Activated CD8-positive, alpha-beta memory T cell treated with anti-CD3 and anti-CD28 coated beads for 4 hours (primary cell): ENCODE results near the gene PAK3.

Experiments
- DNase-seq, 2 donors: peaks; one replicate each; pipeline ENCODE4 v3.0.0-alpha.2; 2020; ENCODE audit warnings: low read depth in 2 of 2

PAK3 gene

DNA sequence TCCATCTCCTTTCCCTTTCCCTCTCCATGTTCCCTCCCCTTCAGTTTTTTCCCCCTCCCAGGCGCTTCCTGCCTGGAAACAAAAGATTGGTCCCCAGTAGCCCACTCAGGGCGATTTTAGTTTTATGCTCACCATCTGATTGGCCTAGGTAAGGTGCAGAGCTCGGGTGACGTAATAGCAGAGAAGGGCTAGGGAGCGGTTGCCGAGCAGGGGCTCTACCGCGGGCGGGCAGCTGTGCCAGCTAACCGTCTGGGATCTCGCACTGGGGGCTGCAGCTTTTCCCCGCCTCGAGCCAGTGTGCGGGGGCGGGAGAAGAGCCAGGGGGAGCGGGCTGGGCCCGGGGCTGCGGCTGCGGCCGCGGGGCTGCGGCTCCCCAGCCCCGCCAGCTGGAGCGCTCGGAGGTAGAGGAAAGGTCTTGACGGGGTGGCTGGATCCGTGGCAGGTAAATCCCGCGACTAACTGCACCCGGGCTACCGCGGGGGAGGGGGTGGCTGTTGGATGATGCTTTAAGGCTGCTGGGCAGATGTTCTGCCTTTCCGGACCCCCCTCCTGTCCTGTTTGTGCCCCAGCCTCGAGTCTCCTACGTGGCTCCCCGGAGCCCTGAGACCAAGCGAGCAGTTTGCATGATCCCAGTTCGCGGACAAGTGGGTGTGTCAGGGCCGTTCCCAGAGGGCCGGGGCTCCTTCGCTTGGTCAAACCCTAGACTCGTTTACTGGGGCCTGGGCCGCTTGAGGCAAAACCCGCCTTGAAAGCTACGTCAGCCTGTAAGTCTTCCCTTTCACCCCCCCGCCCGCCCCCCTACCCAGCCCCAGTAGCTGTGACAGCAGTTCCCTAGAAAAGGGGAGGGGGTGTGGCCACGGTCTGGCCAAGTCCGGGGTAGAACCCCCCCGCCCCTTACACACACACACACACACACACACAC is at the start of gene PAK3:
PAK3 (plus strand) TSS at position 218 of the 922 bp plus-strand sequence. CDS start 26,913 bp downstream, outside the sequence.
- no peak for DNase-seq

DNA sequence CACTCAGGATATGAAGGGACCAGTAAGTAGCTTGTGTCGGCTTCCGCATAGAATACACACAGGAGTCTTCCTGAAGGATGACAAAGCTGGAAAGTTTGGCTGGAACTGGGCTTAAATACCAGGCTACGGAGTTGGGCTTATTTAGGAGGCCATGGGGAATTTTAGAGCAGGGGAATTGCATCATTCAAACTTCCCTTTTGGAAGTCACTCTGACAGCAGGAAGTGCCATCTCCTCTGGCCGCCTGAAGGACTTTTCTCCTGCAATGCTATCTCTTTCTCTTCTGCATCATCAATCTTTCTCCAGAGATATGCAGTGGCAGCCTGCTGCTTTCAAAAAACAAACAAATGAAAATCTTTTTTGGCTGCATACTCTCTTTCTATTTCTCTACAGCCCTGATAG is 48.4 kb upstream of the PAK3 start:
- DNase-seq, result no peak

DNA sequence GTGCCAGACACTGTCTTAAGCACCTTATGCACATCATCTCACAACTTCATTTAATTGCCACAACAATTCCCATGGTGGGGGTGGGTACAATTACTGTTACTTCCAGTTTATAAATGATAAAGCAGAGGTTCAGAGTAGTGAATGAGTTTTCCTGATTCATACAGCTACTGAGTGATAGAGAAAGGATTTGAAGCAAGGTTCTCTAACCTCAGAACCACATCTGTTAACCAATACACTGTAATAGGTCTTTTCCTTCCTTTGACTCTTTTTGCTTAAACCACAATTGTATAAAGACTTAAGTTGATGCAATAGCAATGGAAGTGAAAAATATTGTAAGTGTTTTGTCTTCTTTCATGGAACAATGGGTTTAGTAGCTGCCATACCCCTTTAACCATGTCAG is 43.5 kb upstream of the PAK3 start:
- no peak for DNase-seq

DNA sequence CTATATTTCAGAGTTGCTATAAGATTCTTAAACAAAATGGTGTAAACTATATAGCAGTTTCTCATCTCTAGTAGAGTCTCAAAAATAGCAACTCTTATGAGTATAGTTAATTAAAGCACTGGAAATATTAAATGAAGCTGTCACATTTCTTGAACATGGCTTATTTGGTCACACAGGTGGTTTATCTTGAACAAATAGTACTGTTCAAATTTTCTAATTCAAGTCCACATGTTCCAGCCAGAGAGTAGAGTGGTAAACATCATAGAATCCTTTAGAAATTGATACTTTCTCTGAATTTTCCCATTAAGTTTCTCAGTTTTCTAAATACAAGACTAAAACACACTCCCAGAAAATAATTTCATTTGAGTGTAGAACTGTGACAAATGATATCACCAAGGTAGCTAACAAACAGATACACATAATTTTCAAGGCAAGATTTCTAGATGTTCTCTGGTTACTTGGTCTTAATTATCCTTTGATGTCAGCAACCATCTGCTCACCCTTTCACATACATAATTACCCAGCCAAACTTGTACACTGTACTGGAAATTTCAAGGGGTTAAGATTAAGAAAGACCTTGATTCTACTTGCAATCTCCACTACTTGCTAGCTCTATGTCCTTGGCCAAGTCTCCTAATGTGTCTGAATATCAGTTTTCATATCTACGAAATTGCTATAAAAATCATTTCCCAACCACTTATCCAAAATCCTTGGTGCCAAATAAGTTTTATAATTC is 24.3 kb upstream of the PAK3 start:
- DNase-seq, result no peak

DNA sequence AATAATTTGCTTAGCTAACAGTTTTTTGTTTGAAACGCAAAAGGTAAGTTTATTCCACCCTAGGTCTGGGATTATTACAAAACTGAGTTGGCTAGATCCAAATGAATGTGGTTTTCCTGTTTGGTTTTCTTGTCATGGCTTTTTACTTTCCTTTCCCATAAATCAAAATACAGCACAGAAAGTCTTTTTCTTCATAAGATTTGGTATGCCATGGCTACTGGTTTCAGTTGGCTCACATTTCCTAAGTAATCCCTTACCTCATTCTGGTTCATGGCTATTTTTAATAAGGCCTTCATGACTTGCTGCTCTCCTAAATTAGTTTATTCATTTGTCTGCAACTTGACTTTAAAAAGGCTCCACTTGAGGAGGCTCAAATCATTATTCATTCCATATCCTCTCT is 12.9 kb upstream of the PAK3 start:
- no peak for DNase-seq

DNA sequence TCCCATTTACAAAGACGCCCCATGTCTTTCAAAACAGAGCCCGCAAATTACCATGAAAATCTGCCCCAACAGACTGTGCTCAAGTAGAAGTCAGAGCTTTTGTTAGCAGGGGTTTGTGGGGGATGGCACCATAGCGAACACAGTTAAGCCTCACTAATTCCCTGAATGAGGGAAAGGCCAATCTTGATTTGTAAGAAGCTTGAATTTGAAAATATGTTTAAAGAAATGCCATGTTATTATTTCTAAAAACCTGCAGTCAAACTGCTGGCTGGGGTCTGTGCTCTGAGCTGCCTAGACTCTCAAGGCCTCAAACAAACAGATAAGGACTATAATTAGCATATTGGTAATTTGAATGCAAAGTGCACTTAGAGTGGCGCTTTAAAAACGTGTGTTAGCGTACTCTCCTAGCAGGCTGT is 9.4 kb upstream of the PAK3 start:
- no peak for DNase-seq

DNA sequence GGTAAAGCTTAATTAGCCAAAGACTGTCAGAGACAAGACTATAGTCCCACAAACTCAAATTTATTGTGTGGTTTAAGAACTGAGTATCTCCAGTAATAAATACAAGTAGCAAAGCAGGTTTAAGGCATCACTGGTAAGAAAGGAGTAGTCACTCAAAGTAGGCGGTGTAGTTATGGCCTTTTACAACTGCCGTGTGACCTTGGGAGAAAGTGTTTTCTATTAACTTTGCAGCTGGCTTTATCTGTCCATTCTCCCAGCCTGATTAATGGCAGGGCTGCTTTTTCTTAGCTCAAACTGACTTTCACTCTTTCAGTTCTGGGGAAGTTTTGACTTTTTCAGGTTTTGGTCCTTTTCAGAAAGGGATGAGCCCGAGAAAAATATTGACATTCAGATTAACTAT is 7.4 kb upstream of the PAK3 start:
- no peak for DNase-seq

DNA sequence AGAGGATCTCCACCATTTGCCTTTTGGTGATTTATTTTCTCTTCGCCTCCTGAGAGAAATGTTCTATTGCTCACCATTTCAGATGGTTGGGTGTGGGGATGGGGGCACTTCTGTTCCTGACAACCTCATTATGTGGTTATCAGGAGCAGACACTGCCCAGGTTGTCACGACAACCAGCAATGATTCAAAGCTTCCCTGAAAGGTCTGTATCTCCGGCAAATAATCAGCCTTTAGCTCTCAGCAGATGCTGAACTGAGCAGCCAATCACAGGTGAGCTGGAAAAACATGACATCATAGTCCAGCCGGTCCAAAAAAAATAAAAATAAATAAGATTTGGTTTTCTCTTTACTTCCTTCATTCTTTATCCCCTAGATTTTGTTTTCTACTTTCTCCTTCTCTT is 5.5 kb upstream of the PAK3 start:
- DNase-seq, result no peak

DNA sequence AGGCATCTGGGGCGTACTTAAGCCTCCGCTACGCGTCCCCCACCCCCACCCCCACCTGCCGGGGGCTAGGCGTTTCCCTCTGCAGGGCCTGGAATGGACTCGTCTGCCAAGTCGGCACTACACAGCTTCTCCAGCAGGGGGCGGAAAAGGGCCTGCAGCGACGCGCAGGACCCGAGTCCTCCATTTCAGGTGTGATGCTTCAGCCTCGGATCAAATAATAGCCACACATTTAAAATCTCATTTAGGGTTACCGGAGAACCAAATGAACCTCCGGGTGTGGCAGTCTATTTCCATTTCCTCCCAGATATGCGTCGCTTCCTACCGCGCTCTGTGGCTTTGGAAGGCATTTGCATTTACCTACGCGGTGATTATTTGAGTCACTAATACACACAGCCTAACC is 2.9 kb downstream of the PAK3 start:
- DNase-seq, result peak; percentile 19 to 31

DNA sequence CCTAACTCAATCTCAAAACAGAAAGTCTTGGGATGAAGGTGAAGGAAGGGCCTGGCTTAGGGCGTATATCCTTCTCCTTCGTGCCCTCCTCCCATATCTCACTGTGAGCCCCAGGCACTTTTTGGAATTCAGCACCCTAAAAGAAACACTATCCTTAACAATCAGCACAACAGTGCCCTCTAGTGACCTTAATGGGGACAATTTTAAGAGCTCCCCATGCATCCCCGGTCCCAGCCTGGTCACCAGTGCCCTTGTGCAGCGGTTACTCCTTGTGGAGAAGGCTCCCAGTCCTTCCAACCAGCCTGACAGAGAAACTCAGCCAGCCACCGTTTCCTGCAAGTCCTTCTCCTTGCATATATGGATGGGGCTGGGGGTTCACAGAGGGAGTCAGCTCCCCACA is 4.2 kb downstream of the PAK3 start:
- no peak for DNase-seq

DNA sequence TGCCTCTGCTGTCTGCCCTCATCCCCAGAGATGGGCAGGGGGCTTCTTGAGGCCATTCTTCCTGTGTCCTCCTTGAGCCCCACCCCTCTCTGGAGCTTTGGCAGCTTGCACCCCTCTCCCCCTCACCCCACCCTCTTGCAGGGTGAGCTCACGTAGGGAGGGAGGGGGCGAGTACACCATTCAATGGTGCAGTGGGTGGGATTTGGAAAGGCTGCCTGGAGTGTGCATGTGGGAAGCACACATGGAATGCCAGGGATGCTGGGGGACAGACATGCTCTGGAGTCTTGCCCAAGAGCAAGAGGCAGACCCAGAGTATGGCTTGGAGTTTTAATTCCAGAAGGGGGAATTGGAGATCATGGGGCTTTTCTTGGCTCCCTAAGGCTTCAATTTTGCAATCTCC is 5.6 kb downstream of the PAK3 start:
- DNase-seq, result no peak

DNA sequence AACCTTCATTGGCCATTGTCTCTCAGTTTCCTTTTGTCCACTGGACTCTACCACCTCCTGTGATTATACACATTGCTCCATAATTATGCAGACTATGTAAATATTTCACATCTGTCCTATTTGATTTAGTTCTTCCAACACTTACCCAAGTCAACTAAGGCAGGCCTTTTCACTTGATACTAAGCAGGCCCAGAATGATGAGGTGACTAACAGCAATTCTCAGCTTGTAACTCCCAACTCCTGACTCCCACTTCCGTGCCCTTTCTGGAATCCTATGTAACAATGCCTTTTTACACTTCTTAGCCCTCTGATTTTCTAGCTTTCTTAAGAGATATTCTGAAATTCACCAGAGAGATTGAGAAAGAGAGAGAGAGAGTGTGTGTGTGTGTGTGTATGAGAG is 6.6 kb downstream of the PAK3 start:
- no peak for DNase-seq

DNA sequence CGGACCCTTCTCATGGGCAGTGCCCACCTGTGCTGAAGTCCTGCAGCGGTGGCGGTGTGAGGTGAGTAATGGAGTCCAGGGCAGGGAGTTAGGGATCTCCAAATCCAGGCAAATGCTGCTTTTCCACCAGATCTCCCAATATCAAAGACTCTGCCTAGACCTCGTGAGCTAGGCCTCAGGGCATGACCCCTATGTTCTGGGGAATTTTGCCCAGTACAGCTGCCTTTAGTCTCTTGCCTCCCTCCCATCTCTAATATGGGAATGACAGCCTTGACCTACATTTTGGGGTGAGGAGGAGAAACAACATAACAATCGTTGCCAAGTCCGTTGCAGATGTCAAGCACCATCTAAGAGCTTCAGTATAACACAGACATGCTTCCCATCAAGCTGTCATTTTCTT is 7.3 kb downstream of the PAK3 start:
- no peak for DNase-seq

DNA sequence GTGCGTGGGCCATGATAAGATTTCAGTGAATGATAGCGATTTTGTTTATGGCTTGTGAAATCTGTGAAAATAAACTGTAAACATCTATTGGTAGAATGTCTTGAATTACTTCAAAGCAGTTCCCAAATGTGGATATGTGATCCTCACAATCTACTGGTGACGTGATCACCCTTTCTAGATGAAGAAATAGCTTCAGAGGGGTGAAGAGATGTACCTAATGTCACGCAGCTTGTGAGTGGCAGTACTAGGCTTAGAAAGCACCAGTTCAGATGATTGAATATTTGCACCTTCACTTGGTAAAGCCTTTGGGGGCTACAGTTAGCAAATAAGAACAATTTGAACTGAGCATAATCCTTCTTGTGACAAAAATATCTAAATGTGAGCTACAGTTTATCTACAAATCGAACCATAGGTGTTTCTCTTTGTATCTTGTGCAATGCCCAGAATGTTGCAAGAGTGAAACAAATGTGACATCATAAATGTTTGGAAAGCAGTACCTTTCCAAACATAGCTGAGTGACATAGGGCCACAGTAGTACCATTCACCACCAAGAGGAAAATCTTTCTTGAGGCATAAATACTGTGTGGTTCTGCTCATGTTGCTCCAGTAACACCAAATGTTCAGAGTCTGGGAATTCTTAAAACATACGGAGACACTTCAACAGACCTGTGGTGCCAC is 14.2 kb downstream of the PAK3 start:
- DNase-seq, result no peak

DNA sequence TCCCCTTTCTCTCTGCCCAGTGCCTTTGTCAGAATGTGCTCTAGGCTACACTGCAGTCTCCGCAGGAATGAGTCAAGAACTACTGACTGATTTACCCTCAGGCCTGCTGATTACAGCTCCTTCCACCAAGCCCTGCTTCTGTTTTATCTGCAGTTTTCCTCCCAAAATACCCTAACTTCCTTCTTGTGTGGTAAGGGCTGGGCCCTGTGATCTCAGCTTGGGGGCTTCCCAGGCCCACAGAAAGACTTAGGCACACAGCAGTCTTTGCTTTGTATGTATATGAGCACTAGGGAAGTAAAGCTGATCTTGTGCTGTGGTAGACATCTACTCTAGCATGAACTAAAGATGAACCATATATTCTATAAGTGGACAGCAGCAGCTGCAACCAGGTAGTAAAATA is 18.8 kb downstream of the PAK3 start:
- no peak for DNase-seq

DNA sequence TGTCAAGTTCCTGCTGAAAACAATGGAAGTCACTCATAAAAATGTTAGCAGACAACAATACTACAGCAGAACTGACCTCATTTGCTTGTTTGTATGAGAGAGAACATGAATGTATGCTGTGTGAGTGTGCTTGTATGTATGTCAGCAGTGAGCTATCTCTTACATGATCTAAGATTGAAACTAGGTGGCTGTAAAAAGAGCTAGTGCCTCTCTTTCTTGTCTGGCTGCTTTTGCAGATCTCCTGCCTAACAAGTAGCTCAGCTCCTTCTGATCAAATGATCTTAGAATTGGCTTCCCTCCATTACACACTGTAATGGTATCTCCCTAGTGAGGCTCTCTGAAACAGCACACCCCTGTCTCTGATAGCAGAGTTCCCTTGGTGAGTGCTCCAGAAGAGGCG is 20.7 kb downstream of the PAK3 start:
- no peak for DNase-seq

DNA sequence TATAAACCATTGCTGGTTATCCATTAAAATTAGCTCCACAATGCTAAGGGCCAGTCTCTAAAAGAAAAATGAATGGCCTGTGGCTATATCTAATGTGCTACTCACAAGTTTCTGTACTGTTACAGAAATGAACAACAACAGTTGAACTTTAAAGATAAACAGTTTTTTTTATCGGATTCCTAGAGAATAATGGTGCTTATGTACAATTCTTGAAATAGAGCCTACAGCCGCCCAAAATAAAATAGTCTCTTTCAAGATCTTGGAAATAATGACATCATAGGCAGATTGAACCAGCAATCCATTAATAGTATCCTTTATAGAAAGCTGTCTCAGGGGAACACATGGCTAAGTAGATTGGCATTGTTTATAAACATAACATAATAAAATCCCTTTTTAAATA is 23.4 kb downstream of the PAK3 start:
- no peak for DNase-seq

DNA sequence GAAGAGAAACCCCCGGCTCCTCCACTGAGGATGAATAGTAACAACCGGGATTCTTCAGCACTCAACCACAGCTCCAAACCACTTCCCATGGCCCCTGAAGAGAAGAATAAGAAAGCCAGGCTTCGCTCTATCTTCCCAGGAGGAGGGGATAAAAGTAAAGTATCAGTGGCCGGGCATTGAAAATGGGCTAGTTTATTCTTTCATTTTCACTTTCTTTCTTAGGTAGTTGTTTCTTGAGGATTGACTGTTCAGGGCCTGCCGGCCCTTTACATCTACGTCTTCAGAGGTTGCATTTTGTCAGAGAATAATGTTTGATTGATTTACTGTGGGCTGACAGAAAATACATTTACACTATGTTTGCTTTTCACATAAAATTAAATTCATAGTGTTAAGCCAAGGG is 27.1 kb downstream of the PAK3 start:
- DNase-seq, result no peak

DNA sequence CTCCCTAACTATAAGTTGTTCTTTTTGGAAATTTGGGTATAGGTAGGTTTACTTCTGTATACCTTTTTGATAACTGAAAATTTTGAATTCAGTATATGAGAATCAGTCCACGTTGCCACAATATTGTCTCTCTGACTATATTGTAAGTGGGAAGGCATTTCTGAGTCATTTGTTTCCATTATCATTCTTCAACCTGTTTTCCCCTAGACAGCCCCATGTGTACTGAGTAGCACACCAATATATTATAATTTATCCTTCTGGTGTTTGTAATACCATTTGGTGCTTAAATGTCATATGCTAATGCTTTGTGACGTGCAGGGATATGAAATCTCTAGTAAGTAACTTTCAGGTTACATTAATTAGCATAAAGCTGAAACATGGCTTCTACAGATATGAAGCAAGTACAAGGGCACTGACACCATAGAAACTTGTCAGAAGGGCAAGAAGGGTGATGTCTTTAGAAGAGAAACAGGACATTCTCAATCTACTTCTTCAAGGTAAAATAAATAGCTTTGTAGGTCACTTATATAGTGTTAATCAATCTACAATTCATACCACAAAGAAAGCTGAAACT is 27.7 kb downstream of the PAK3 start:
- DNase-seq, result no peak

DNA sequence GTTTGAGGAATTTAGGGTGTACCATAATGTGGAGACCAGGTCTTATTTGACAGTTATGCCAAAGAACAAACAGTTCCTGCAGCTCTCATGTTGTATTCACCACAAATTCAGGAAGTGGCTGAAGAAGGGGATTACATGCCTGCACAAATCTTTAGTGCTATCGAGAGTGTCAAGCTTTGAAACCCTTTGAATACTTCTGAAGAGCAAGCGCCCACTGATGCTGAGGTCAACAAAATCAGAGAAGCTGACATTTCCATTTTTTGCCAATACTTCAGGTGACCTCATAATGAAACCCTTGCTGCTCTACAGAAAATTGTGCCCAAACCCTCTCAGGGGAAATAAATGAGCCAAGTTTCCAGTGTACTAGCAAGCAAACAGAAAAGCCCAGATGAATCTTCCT is 28.4 kb downstream of the PAK3 start:
- DNase-seq, result no peak

DNA sequence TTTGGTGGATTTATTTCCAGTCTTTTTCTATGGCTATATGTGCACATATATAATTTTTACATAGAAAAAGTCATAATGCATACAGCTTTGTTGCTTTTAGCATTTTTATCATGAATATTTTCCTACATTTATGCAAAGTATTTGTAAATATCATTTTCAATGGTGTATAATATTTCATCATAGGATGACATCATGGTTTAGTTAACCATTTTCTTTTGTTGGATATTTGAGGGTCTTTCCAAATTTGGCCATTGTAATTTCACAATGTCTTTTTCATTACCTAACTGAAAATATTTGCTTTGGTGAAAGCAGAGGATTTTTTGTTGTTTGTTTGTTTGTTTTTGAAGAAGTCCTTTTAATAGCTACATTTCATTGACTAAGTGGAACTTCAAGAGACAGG is 31.0 kb downstream of the PAK3 start:
- no peak for DNase-seq

DNA sequence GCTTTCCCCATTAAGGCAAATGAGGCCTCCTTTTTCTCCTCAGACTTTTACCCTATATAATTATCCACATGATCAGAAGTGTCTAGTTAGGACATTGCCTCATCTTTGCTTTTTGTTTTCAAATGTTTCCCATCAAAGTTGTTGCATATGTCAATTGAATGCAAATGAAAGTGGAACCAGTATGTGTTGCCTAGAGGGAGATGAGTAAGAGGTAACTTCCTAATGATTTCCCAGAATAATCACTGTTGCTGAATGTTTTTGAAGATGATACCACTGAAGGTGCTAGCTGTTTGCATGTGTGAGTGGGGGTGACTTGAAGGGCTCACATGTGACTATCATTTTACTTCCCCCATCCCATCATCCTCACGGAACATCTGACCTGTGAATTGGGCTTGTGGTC is 33.9 kb downstream of the PAK3 start:
- no peak for DNase-seq
